CD4-positive, alpha-beta memory T cell (primary cell): ENCODE data around the gene CACNA1H. TPM values are rescaled to one million over a fixed set of nuclear protein-coding genes. Genes with fewer than 3 reads are reported as not detected.
"Not testable (repeated sequence)": the region's sequence is repeated elsewhere in the genome, so short reads cannot be mapped to it uniquely, and the experiment has no call there.

Experiments
- CTCF ChIA-PET: fragments of 350-600 bp; sonication (Branson Sonifier 250); formaldehyde crosslinking; loops from one replicate; lab custom pipeline; 2021; ENCODE audit warnings: inconsistent platforms; ENCODE audit not compliant: partially characterized antibody; lab: Charles Lee
- POLR2A ChIA-PET: fragments of 350-600 bp; sonication (Branson Sonifier 250); formaldehyde crosslinking; loops from one replicate; lab custom pipeline; 2021; ENCODE audit not compliant: partially characterized antibody; lab: Charles Lee
- DNase-seq, 5 donors: peaks; one replicate each; pipeline versions ENCODE4 v3.0.0 to v3.0.0-alpha.2; 2020 to 2022; ENCODE audit warnings: mixed read lengths in 1 of 5
- H3K27ac ChIP-seq: one replicate; pipeline ENCODE4 v1.7.0; 2013; ENCODE audit warnings: low read depth, low read length
- H3K27me3 ChIP-seq: 2 replicates; pipeline ENCODE4 v1.7.0; 2013; ENCODE audit warnings: mild to moderate bottlenecking, low read length, moderate library complexity; ENCODE audit not compliant: insufficient read depth
- H3K36me3 ChIP-seq: 2 replicates; pipeline ENCODE4 v1.7.0; 2013; ENCODE audit warnings: mild to moderate bottlenecking, low read length, moderate library complexity; ENCODE audit not compliant: insufficient read depth
- H3K4me1 ChIP-seq: 2 replicates; pipeline ENCODE4 v1.7.0; 2013; ENCODE audit warnings: mild to moderate bottlenecking, low read length, moderate library complexity; ENCODE audit not compliant: insufficient read depth
- H3K4me3 ChIP-seq, 2 donors: one replicate each; pipeline ENCODE4 v1.7.0; 2013; ENCODE audit warnings: low read length in 2 of 2, mild to moderate bottlenecking in 1 of 2
- H3K9me3 ChIP-seq, 2 donors: one replicate each; pipeline ENCODE4 v1.7.0; 2013; ENCODE audit warnings: low read length in 2 of 2, control low read depth in 1 of 2; ENCODE audit not compliant: control insufficient read depth in 1 of 2
- H3K27ac Mint-ChIP-seq, 7 donors: one replicate each; pipeline ENCODE4 v1.8.0; 2020 to 2021; ENCODE audit warnings: mixed read lengths in 7 of 7, mild to moderate bottlenecking in 6 of 7, inconsistent platforms in 3 of 7, moderate library complexity in 3 of 7
- H3K27me3 Mint-ChIP-seq, 2 donors: one replicate each; pipeline ENCODE4 v1.8.0; 2020 to 2021; ENCODE audit warnings: mixed read lengths in 2 of 2
- H3K36me3 Mint-ChIP-seq, 2 donors: one replicate each; pipeline ENCODE4 v1.8.0; 2020 to 2021; ENCODE audit warnings: mixed read lengths in 2 of 2, inconsistent platforms in 1 of 2, mild to moderate bottlenecking in 1 of 2
- H3K4me1 Mint-ChIP-seq, 4 donors: one replicate each; pipeline ENCODE4 v1.8.0; 2020 to 2021; ENCODE audit warnings: mixed read lengths in 4 of 4, mild to moderate bottlenecking in 1 of 4
- H3K4me3 Mint-ChIP-seq, 8 donors: one replicate each; pipeline ENCODE4 v1.8.0; 2020 to 2021; ENCODE audit warnings: mixed read lengths in 8 of 8, mild to moderate bottlenecking in 7 of 8, moderate library complexity in 6 of 8, inconsistent platforms in 3 of 8
- H3K9me3 Mint-ChIP-seq, 8 donors: one replicate each; pipeline ENCODE4 v1.8.0; 2020 to 2021; ENCODE audit warnings: mixed read lengths in 8 of 8, mild to moderate bottlenecking in 5 of 8, inconsistent platforms in 3 of 8, moderate library complexity in 1 of 8
- intact Hi-C: fragments of 100-400 bp; cut with micrococcal nuclease; formaldehyde crosslinking; loops from one replicate; pipeline ENCODE4 v1.15.1; 2023
- polyA plus RNA-seq, 2 donors: library from polyadenylated mRNA; unstranded; fragments of 300-500 nt; fragmentation: Illumina TruSeq; gene quantifications; one replicate each; pipeline ENCODE4 v1.2.3, GENCODE V29; 2021
- total RNA-seq, 2 experiments: library from RNA; stranded (reverse); gene quantifications; one replicate each; pipeline ENCODE4 v1.2.3, GENCODE V29; 2021

The CACNA1H gene
- total and polyA plus RNA-seq, 4 experiments from 2014 or later: 0.48 to 2.1 (median 1.5) TPM

- CTCF ChIA-PET, DNase-seq, H3K9me3 Mint-ChIP-seq, H3K27ac Mint-ChIP-seq, H3K4me3 ChIP-seq, H3K27ac ChIP-seq, intact Hi-C loops, H3K4me1 Mint-ChIP-seq, H3K27me3 Mint-ChIP-seq, H3K36me3 Mint-ChIP-seq, H3K9me3 ChIP-seq, H3K36me3 ChIP-seq, H3K27me3 ChIP-seq, POLR2A ChIA-PET, H3K4me1 ChIP-seq, H3K4me3 Mint-ChIP-seq: not testable (repeated sequence)
Measured at GRCh38 chr16:1253701-1254364, 100.9 kb downstream of the CACNA1H start.

GRCh38 chr16:1254821-1255220 lies 101.9 kb downstream of the CACNA1H start:
- H3K4me3 Mint-ChIP-seq, H3K36me3 Mint-ChIP-seq, H3K9me3 Mint-ChIP-seq, H3K27me3 Mint-ChIP-seq, H3K4me1 Mint-ChIP-seq, H3K27ac ChIP-seq, H3K27ac Mint-ChIP-seq, H3K4me1 ChIP-seq, H3K4me3 ChIP-seq, H3K9me3 ChIP-seq, DNase-seq, intact Hi-C loops, H3K36me3 ChIP-seq, CTCF ChIA-PET, H3K27me3 ChIP-seq: not testable (repeated sequence)
- POLR2A ChIA-PET: interaction anchor here (0.6 kb wide), 1 partner anchor 601 kb away, joined by 4 read pairs; no protein-coding TSS in a partner anchor

GRCh38 chr16:1255276-1256122 lies 102.6 kb downstream of the CACNA1H start, which contains the start of gene TPSD1:
TSS of gene TPSD1 (plus strand) at chr16:1256069. CDS start at chr16:1256281, 212 bp downstream.
- H3K27me3 ChIP-seq, H3K27ac Mint-ChIP-seq, H3K4me1 Mint-ChIP-seq, DNase-seq, intact Hi-C loops, H3K9me3 ChIP-seq, H3K27me3 Mint-ChIP-seq, H3K36me3 Mint-ChIP-seq, H3K4me3 ChIP-seq, H3K9me3 Mint-ChIP-seq, H3K4me1 ChIP-seq, H3K4me3 Mint-ChIP-seq, H3K27ac ChIP-seq, H3K36me3 ChIP-seq, CTCF ChIA-PET: not testable (repeated sequence)
- POLR2A ChIA-PET: interaction anchor here (0.6 kb wide), 1 partner anchor 601 kb away, joined by 4 read pairs; no protein-coding TSS in a partner anchor

GRCh38 chr16:1256296-1256873 lies 103.5 kb downstream of the CACNA1H start:
- H3K27me3 Mint-ChIP-seq: peaks cover 9 to 11% of the 10 kb centered on the region in 2 donors

GRCh38 chr16:1256874-1257322 lies 104.0 kb downstream of the CACNA1H start:
- Histone ChIP-seq H3K4me3 (no peak overlapping the region), H3K36me3 (no peaks in the 10 kb centered on the region), H3K9me3 (no peaks in the 10 kb centered on the region), H3K4me1 (peaks cover 10% of the 10 kb centered on the region), H3K27me3 (no peaks in the 10 kb centered on the region), H3K27ac (no peak overlapping the region)
- Mint-ChIP-seq H3K27me3 (peaks cover 11 to 12% of the 10 kb centered on the region in 2 donors), H3K36me3 (no peaks in the 10 kb centered on the region), H3K4me3 (no peak overlapping the region), H3K9me3 (no peaks in the 10 kb centered on the region), H3K27ac (no peak overlapping the region), H3K4me1 (peaks cover 4 to 10% (median 5%) of the 10 kb centered on the region in 4 donors)
- ChIA-PET POLR2A (no interaction called here), CTCF (no interaction called here)
- intact Hi-C loops: no loop called here
- no peak for DNase-seq

More at GRCh38 chr16:1256296-1256873, 103.5 kb downstream of the CACNA1H start:
- DNase-seq, H3K36me3 Mint-ChIP-seq, H3K27me3 ChIP-seq, CTCF ChIA-PET, H3K36me3 ChIP-seq, H3K4me3 ChIP-seq, H3K27ac ChIP-seq, intact Hi-C loops, H3K4me3 Mint-ChIP-seq, H3K9me3 ChIP-seq, H3K4me1 Mint-ChIP-seq, POLR2A ChIA-PET, H3K9me3 Mint-ChIP-seq, H3K4me1 ChIP-seq, H3K27ac Mint-ChIP-seq: not testable (repeated sequence)

DNA sequence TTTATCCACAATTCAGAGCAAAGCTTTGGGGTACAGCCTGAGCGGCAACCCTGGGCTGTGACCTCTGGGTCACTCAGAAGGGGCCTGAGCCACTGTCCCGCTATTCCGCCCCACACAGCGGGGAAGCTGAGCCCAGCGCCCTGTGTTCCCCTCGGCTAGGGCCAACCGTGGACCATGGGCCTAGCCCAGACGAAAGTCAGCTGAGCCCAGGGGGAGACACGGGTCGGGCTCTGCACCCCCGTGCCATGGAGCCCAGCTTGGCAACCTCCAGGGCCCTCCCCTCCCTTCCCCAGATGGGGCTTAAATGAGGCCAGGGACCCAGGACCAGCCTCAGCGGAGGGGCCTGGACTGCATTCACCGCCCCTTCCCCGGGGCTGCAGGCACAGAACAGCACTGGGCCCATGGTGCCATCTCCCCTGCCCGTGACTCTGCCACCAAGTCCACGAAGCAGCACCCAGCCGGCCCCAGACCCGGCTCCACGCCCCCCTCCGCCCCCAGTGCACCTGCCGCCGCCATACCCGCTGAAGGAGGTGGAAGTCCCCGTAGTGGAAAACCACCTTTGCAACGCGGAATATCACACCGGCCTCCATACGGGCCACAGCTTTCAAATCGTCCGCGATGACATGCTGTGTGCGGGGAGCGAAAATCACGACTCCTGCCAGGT lies 104.8 kb downstream of the CACNA1H start:
- no peaks in the 10 kb centered on the region for H3K9me3 ChIP-seq
- H3K4me3 Mint-ChIP-seq: no peak overlapping the region
- intact Hi-C loops: no loop called here
- CTCF ChIA-PET: no interaction called here
- H3K4me3 ChIP-seq: no peak overlapping the region
- no peak for DNase-seq
- no peak overlapping the region for H3K27ac ChIP-seq
- H3K27me3 Mint-ChIP-seq: peaks cover 13 to 14% of the 10 kb centered on the region in 2 donors
- H3K4me1 Mint-ChIP-seq: peaks cover 4 to 10% (median 5%) of the 10 kb centered on the region in 4 donors
- no peaks in the 10 kb centered on the region for H3K27me3 ChIP-seq
- H3K36me3 ChIP-seq: no peaks in the 10 kb centered on the region
- no peak overlapping the region for H3K27ac Mint-ChIP-seq
- H3K4me1 ChIP-seq: peaks cover 10% of the 10 kb centered on the region
- no peaks in the 10 kb centered on the region for H3K9me3 Mint-ChIP-seq
- POLR2A ChIA-PET: no interaction called here
- H3K36me3 Mint-ChIP-seq: no peaks in the 10 kb centered on the region

DNA sequence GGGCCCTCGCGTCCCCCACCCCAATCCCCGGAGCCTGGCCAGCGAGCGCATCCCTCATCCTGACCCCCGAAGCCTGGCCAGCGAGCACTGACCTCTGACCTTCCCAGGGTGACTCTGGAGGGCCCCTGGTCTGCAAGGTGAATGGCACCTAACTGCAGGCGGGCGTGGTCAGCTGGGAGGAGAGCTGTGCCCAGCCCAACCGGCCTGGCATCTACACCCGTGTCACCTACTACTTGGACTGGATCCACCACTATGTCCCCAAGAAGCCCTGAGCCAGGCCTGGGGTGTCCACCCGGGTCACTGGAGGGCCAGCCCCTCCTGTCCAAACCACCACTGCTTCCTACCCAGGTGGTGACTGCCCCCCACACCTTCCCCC lies 105.3 kb downstream of the CACNA1H start:
- H3K4me3 ChIP-seq: no peak overlapping the region
- ChIA-PET POLR2A (no interaction called here), CTCF (no interaction called here)
- no peak for DNase-seq
- Mint-ChIP-seq H3K36me3 (no peaks in the 10 kb centered on the region), H3K4me3 (no peak overlapping the region), H3K27ac (no peak overlapping the region), H3K27me3 (peaks cover 13 to 14% of the 10 kb centered on the region in 2 donors), H3K9me3 (no peaks in the 10 kb centered on the region), H3K4me1 (peaks cover 4 to 10% (median 5%) of the 10 kb centered on the region in 4 donors)
- peaks cover 10% of the 10 kb centered on the region for H3K4me1 ChIP-seq
- no peaks in the 10 kb centered on the region for H3K36me3 ChIP-seq
- H3K27ac ChIP-seq: no peak overlapping the region
- H3K9me3 ChIP-seq: no peaks in the 10 kb centered on the region
- intact Hi-C loops: no loop called here
- no peaks in the 10 kb centered on the region for H3K27me3 ChIP-seq
